Spleen (tissue), 7 donors: ENCODE results near the gene TRERF1.

Experiments used
- CTCF ChIP-seq, 11 experiments: fragments of 200-600 bp in 7 of 11; fragments of 450-650 bp in 4 of 11; sonication (generic) in 4 of 11; IDR thresholded peaks in 8 of 11; conservative IDR thresholded peaks in 3 of 11; 1 replicate in 7 of 11; 2 replicates in 4 of 11; pipeline versions ENCODE4 v1.4.0 to v1.8.0; 2016 to 2021; ENCODE audit warnings: antibody characterized with exemption in 11 of 11, inconsistent platforms in 4 of 11, mild to moderate bottlenecking in 1 of 11
- POLR2A ChIP-seq, 3 donors: fragments of 450-650 bp; IDR thresholded peaks; one replicate each; pipeline ENCODE4 v1.5.1; 2017; ENCODE audit warnings: antibody characterized with exemption in 3 of 3, mild to moderate bottlenecking in 1 of 3
- POLR2AphosphoS5 ChIP-seq, 3 donors: sonication (generic); formaldehyde crosslinking; IDR thresholded peaks; one replicate each; pipeline ENCODE4 v1.5.1; 2017; ENCODE audit warnings: antibody characterized with exemption in 3 of 3
- donor health status: DM: no; HTN: no; CAD: no; lungs with moderate emphysema.
- donor health status: DM: no; HTN: no; CAD: no.
- donor health status: DM: no; HTN: no; CAD: no.

DNA sequence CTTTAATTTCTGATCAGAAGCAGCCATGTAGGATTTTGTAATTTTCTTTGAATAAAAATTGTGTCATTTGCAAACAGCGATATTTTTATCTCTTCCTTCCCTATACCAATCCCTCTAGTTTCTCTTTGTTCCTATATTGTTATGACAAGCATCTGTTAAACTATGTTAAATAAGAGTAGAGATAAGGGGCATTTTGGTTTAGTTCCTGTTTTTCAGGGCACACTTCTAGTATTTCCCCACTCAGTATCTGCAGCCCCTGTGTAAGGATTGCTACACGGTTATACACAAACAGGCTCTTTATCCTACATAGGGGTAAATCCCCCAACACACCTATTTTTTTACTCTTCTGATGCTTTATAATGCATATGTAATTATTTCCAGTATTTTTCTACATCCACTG is 42.1 kb downstream of the TRERF1 start:
- TF ChIP-seq POLR2A (IDR thresholded peaks at IDR 0.05) (no peak), CTCF (IDR thresholded peaks at IDR 0.05 in 8 of 11, conservative IDR thresholded peaks at IDR 0.05 in 3 of 11) (no peak), POLR2AphosphoS5 (IDR thresholded peaks at IDR 0.05) (no peak)
